T-cell (primary cell): ENCODE measurements around the gene SFMBT2. TPM values are rescaled to one million over a fixed set of nuclear protein-coding genes. Genes with fewer than 3 reads are reported as not detected.

Experiments
- ATAC-seq, 4 experiments: fragments of 200-7000 bp in 3 of 4; fragments of 150-1000 bp in 1 of 4; cut with Tn5 transposase; replicated peaks in 1 of 4; 1 replicate in 3 of 4; 2 replicates in 1 of 4; pipeline ENCODE4 v1.10.0; 2021; ENCODE audit warnings: moderate library complexity in 3 of 4, mild to moderate bottlenecking in 2 of 4, moderate number of reproducible peaks in 1 of 4
- CTCF ChIA-PET, 2 donors: fragments of 300-600 bp; sonication (Branson Sonifier 250); formaldehyde crosslinking; loops; one replicate each; lab custom pipeline; 2022; ENCODE audit warnings: antibody characterized with exemption in 2 of 2; lab: Charles Lee
- POLR2A ChIA-PET, 2 donors: fragments of 300-600 bp; sonication (Branson Sonifier 250); formaldehyde crosslinking; loops; one replicate each; lab custom pipeline; 2022; ENCODE audit warnings: antibody characterized with exemption in 2 of 2; lab: Charles Lee
- DNase-seq, 35 experiments: peaks; one replicate each; pipeline versions ENCODE4 v3.0.0 to v3.0.0-alpha.2; 2013 to 2023
- H3K27ac ChIP-seq: one replicate; pipeline ENCODE4 v1.5.1; 2013; ENCODE audit warnings: low read length
- H3K27me3 ChIP-seq, 2 experiments: replicated peaks in 1 of 2; 1 replicate in 1 of 2; 2 replicates in 1 of 2; pipeline versions ENCODE4 v1.6.1 to v1.7.0; 2013; ENCODE audit warnings: low read length in 1 of 2, mixed read lengths in 1 of 2; ENCODE audit not compliant: control insufficient read depth in 2 of 2, insufficient read depth in 2 of 2; ENCODE audit errors: extremely low read depth in 1 of 2
- H3K36me3 ChIP-seq, 2 donors: 1 replicate in 1 of 2; 2 replicates in 1 of 2; pipeline versions ENCODE4 v1.6.1 to v1.7.0; 2013; ENCODE audit warnings: low read length in 1 of 2; ENCODE audit not compliant: control insufficient read depth in 2 of 2, insufficient read depth in 1 of 2; ENCODE audit errors: extremely low read depth in 1 of 2
- H3K4me1 ChIP-seq, 2 experiments: 1 replicate in 1 of 2; 2 replicates in 1 of 2; pipeline versions ENCODE4 v1.6.1 to v1.7.0; 2013; ENCODE audit warnings: low read length in 2 of 2, mixed read lengths in 1 of 2; ENCODE audit not compliant: insufficient read depth in 2 of 2, control insufficient read depth in 1 of 2; ENCODE audit errors: extremely low read depth in 1 of 2
- H3K4me3 ChIP-seq, 2 donors: 1 replicate in 1 of 2; 2 replicates in 1 of 2; pipeline versions ENCODE4 v1.5.1 to v1.7.0; 2013; ENCODE audit warnings: mild to moderate bottlenecking in 2 of 2, low read length in 1 of 2, moderate library complexity in 1 of 2; ENCODE audit not compliant: control insufficient read depth in 1 of 2; ENCODE audit errors: extremely low read depth in 1 of 2
- H3K9me3 ChIP-seq: 2 replicates; pipeline ENCODE4 v1.7.0; 2013
- H3K27ac Mint-ChIP-seq, 2 donors: one replicate each; pipeline ENCODE4 v1.8.0; 2020 to 2021; ENCODE audit warnings: mild to moderate bottlenecking in 2 of 2, mixed read lengths in 2 of 2
- H3K27me3 Mint-ChIP-seq, 2 donors: one replicate each; pipeline ENCODE4 v1.8.0; 2021 to 2022; ENCODE audit warnings: mixed read lengths in 2 of 2
- H3K36me3 Mint-ChIP-seq: one replicate; pipeline ENCODE4 v1.8.0; 2021; ENCODE audit warnings: mixed read lengths
- H3K4me1 Mint-ChIP-seq, 3 donors: one replicate each; pipeline ENCODE4 v1.8.0; 2020 to 2022; ENCODE audit warnings: mixed read lengths in 3 of 3, mild to moderate bottlenecking in 1 of 3
- H3K4me3 Mint-ChIP-seq, 3 donors: one replicate each; pipeline ENCODE4 v1.8.0; 2020 to 2022; ENCODE audit warnings: mild to moderate bottlenecking in 3 of 3, mixed read lengths in 3 of 3, moderate library complexity in 3 of 3
- H3K9me3 Mint-ChIP-seq, 3 donors: one replicate each; pipeline ENCODE4 v1.8.0; 2020 to 2022; ENCODE audit warnings: mixed read lengths in 3 of 3
- WGBS: methylation state at CpG from one replicate; pipeline ENCODE4 v1.1.5; 2013; ENCODE audit warnings: missing lambda C conversion rate; ENCODE audit not compliant: insufficient coverage; 5-methylcytosine and 5-hydroxymethylcytosine counted together
- total RNA-seq, 35 experiments: library from RNA in 6 of 35; stranded (reverse) in 6 of 35; fragments of 120-200 nt in 1 of 35; gene quantifications; one replicate each; pipeline versions ENCODE4 v1.2.1 to v1.2.4 and lab custom pipeline; 2013 to 2026

Gene SFMBT2
- total RNA-seq, 5 donors from 2014 or later (not counting 1 experiment from before 2014, with no cell fraction given): 32.7 to 38.3 (median 36.8) TPM

DNA sequence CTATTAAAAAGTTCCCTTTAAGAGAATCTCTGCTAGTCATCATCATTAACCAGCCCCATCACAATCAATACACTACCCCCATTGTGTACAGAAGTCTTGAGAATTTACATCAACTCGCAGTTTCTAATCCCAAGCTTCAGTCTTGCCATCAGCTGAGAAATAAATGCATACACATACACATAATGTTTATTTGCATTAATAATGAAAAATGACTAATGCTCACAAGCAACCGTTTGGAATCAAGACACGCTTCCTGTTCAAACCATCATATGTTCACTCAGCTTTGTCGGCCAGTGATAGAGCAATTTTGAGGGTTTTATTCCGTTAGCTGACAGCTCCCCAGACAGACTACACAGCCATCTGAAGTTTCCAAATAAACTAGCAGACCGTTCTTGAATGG lies 287.1 kb downstream of the SFMBT2 start:
- CTCF ChIA-PET: no interaction called here
- peaks cover 0 to 9% of the 10 kb centered on the region in 2 experiments for H3K4me1 ChIP-seq
- H3K27ac Mint-ChIP-seq: no peak overlapping the region

DNA sequence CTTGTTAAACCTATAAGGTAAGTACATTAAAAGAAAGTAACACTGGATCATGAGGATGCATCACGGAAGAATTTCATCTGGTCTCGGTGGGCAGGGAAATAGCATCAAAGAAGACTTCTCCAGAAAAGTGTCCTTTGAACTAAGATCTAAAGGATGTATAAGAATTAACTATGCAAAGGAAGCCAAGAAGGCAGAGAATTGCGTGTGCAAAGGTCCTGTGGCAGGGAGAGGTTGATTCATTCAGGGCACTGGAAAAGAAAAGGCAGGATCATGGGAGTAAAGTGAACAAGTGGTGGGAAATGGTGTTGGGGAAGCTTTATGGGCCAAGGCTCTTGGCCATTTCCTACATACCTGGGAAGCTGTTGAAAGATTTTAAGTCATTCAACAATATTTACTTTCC lies 288.3 kb downstream of the SFMBT2 start:
- no peak overlapping the region for H3K27ac Mint-ChIP-seq
- H3K4me3 Mint-ChIP-seq: no peak overlapping the region

More for the DNA sequence above, 287.1 kb downstream of the SFMBT2 start:
- Mint-ChIP-seq H3K4me3 (no peak overlapping the region), H3K9me3 (no peaks in the 10 kb centered on the region), H3K36me3 (no peaks in the 10 kb centered on the region), H3K4me1 (peaks cover 6 to 10% (median 9%) of the 10 kb centered on the region in 3 donors), H3K27me3 (no peaks in the 10 kb centered on the region)
- Histone ChIP-seq H3K9me3 (no peaks in the 10 kb centered on the region), H3K27me3 (no peaks in the 10 kb centered on the region), H3K27ac (no peak overlapping the region), H3K36me3 (no peaks in the 10 kb centered on the region), H3K4me3 (no peak overlapping the region)
- ATAC-seq: no peak
- no peak for DNase-seq
- 60% methylated on average over 1 of the region's 6 CpGs for WGBS
- POLR2A ChIA-PET: no interaction called here

DNA sequence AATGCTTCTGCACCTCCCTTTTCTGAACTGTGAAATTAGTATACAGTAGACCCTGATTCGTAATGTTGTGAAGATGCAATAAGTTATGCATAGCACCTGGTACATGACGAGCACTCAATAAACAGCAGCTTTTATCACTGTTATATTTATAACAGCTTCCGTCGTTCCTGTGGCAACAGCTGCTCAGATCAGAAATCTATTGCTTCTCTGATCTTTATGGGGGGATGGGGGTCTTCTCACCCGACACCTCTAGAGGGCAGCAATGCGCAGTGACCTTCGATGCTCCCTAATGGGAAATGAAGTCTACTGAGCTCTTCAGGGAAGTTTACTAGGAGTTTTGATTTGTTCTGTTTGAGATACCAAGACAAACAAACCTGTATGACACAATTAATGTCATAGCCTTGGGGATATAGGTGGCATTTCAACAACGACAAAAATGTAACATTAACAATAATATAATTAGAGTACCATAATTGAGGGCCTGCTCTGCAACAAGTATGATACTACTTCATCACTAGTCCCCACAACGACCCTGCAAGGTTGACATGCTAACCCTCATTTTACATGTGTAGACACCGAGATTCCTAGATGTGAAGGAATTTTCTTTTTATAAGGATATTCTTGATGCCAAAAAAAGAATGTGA lies 289.6 kb downstream of the SFMBT2 start:
- Histone ChIP-seq H3K27me3 (no peaks in the 10 kb centered on the region), H3K4me3 (no peak overlapping the region), H3K9me3 (no peaks in the 10 kb centered on the region), H3K4me1 (peaks cover 0 to 9% of the 10 kb centered on the region in 2 experiments), H3K36me3 (no peaks in the 10 kb centered on the region), H3K27ac (no peak overlapping the region)
- Mint-ChIP-seq H3K4me3 (no peak overlapping the region), H3K4me1 (peaks cover 6 to 10% (median 9%) of the 10 kb centered on the region in 3 donors), H3K27ac (no peak overlapping the region), H3K36me3 (no peaks in the 10 kb centered on the region), H3K9me3 (no peaks in the 10 kb centered on the region), H3K27me3 (no peaks in the 10 kb centered on the region)
- CTCF ChIA-PET: interaction anchor here (0.6 to 1.2 kb wide), 16 partner anchors 13 to 567 kb away, joined by 3 to 14 read pairs (median 3); partner anchors contain the start of gene SFMBT2 (in 1 of the 2)
- DNase-seq (peak; percentile 44 to 86 (median 67)), ATAC-seq (peak; percentile 75 to 99 (median 84))
- POLR2A ChIA-PET: interaction anchor here in 1 of 2 donors (0.7 kb wide), 1 partner anchor 290 kb away, joined by 3 read pairs; no protein-coding TSS in a partner anchor
- WGBS: no CpG with 5 or more reads among the region's 10 CpGs

More for the DNA sequence above, 288.3 kb downstream of the SFMBT2 start:
- no peaks in the 10 kb centered on the region for H3K36me3 Mint-ChIP-seq
- CTCF ChIA-PET: no interaction called here
- Histone ChIP-seq H3K4me3 (no peak overlapping the region), H3K4me1 (peaks cover 0 to 9% of the 10 kb centered on the region in 2 experiments), H3K27ac (no peak overlapping the region), H3K36me3 (no peaks in the 10 kb centered on the region), H3K9me3 (no peaks in the 10 kb centered on the region), H3K27me3 (no peaks in the 10 kb centered on the region)
- H3K27me3 Mint-ChIP-seq: no peaks in the 10 kb centered on the region
- peaks cover 6 to 10% (median 9%) of the 10 kb centered on the region in 3 donors for H3K4me1 Mint-ChIP-seq
- WGBS: 100% methylated on average over 1 of the region's 3 CpGs
- POLR2A ChIA-PET: interaction anchor here in 1 of 2 donors (0.6 kb wide), 1 partner anchor 459 kb away, joined by 4 read pairs; no protein-coding TSS in a partner anchor
- DNase-seq (no peak), ATAC-seq (no peak)
- no peaks in the 10 kb centered on the region for H3K9me3 Mint-ChIP-seq

DNA sequence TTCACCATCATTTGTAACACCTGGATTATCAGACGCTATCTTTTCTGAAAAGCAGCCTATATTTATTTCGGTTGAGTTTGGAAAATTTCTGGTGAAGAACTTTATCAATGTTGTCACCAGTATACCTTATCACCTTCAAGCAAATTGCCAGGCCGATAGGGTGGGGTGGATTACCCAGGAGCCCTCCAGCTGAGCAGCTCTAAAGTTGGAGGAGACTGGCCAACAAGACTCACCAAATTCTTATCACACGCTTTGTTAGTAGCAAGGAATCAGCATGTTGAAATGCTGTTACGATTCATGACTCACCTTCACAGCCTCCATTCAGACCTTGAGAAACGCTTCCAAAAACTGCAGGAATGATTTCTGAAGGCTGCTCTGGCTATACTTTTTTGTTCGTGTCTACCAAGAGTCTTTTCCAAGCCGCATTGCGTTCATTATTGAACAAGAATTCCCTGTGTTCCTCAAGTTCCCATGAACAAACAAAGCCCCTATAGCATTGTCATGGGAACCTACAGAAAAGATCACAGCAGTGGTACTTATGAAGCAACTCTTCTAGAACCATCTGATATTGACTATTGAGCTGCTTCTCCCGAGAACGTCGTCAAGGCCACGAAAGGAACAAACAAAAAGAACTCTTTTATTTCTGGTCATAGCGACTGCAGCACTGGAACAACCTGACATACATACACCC lies 291.4 kb downstream of the SFMBT2 start:
- peaks cover 6 to 10% (median 9%) of the 10 kb centered on the region in 3 donors for H3K4me1 Mint-ChIP-seq
- ATAC-seq (no peak), DNase-seq (no peak)
- peaks cover 0 to 9% of the 10 kb centered on the region in 2 experiments for H3K4me1 ChIP-seq
- H3K36me3 Mint-ChIP-seq: no peaks in the 10 kb centered on the region
- no peaks in the 10 kb centered on the region for H3K27me3 Mint-ChIP-seq
- no peak overlapping the region for H3K4me3 ChIP-seq
- CTCF ChIA-PET: interaction anchor here in 1 of 2 donors (0.9 kb wide), 1 partner anchor 199 kb away, joined by 3 read pairs; no protein-coding TSS in a partner anchor
- H3K9me3 ChIP-seq: no peaks in the 10 kb centered on the region
- no peaks in the 10 kb centered on the region for H3K9me3 Mint-ChIP-seq
- H3K27ac Mint-ChIP-seq: no peak overlapping the region
- H3K36me3 ChIP-seq: no peaks in the 10 kb centered on the region
- no peak overlapping the region for H3K4me3 Mint-ChIP-seq
- H3K27ac ChIP-seq: no peak overlapping the region
- no peaks in the 10 kb centered on the region for H3K27me3 ChIP-seq
- POLR2A ChIA-PET: no interaction called here
- 91% methylated on average over 11 of the region's 14 CpGs for WGBS

DNA sequence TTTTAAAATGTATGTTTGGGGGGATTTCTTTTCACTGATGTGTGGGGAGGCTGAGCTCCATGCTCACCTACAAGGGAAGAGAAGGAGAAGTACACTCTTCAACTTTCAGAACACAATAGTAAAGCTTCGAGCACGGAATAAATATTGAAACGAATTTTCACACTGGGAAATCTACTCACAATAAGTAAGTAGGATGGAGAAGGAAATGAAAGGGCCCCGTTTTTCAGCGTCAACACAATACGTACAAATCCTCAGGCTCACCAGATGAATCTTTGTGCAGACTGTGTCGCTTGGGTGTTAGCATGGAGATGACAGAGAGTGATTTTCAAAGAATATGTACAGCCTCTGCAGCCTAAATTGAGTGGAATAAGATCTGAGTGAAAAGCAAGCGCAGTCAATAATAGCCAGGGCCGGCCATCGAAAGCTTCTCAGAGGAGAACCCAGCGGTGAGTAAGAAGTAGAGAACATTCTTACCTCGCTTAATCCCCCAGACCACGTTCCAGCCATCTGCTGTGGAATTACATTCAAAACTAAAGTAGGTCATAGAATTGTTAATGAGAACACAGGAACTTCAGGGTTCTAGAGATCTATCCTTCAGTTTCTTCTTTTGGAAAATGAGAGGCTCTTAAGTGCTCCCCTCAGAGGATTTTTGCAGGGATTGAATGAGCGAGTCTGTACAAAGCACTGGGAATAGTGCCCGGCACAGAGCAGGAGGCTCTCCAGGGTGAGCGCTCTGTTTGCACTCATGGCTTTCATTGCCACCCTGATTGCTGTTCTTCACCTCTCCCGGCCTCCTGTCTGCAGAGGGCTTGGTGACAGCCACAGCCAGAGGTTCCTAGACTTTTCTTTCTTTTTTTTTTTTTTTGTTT lies 292.8 kb downstream of the SFMBT2 start:
- DNase-seq: no peak
- no peak overlapping the region for H3K27ac ChIP-seq
- H3K9me3 ChIP-seq: no peaks in the 10 kb centered on the region
- ATAC-seq: no peak
- ChIA-PET CTCF (interaction anchor here in 1 of 2 donors (0.6 kb wide), 1 partner anchor 86 kb away, joined by 6 read pairs; no protein-coding TSS in a partner anchor), POLR2A (no interaction called here)
- Mint-ChIP-seq H3K4me3 (no peak overlapping the region), H3K4me1 (peaks cover 6 to 10% (median 9%) of the 10 kb centered on the region in 3 donors), H3K9me3 (no peaks in the 10 kb centered on the region), H3K36me3 (no peaks in the 10 kb centered on the region), H3K27ac (no peak overlapping the region), H3K27me3 (no peaks in the 10 kb centered on the region)
- peaks cover 0 to 9% of the 10 kb centered on the region in 2 experiments for H3K4me1 ChIP-seq
- WGBS: 98% methylated on average over 6 of the region's 17 CpGs
- no peak overlapping the region for H3K4me3 ChIP-seq
- H3K36me3 ChIP-seq: no peaks in the 10 kb centered on the region
- H3K27me3 ChIP-seq: no peaks in the 10 kb centered on the region
